GM19468 (cell line): ENCODE results near the gene PHTF2.
"Not testable (repeated sequence)": the region's sequence is repeated elsewhere in the genome, so short reads cannot be mapped to it uniquely, and the experiment has no call there.

Experiments used
- ATAC-seq: cut with Tn5 transposase; IDR thresholded peaks from one replicate; pipeline ENCODE4 v1.9.1; 2021; ENCODE audit warnings: mild to moderate bottlenecking, moderate library complexity, moderate number of reproducible peaks; ENCODE audit not compliant: unreplicated experiment; ENCODE audit errors: extremely low read depth

Gene PHTF2

DNA sequence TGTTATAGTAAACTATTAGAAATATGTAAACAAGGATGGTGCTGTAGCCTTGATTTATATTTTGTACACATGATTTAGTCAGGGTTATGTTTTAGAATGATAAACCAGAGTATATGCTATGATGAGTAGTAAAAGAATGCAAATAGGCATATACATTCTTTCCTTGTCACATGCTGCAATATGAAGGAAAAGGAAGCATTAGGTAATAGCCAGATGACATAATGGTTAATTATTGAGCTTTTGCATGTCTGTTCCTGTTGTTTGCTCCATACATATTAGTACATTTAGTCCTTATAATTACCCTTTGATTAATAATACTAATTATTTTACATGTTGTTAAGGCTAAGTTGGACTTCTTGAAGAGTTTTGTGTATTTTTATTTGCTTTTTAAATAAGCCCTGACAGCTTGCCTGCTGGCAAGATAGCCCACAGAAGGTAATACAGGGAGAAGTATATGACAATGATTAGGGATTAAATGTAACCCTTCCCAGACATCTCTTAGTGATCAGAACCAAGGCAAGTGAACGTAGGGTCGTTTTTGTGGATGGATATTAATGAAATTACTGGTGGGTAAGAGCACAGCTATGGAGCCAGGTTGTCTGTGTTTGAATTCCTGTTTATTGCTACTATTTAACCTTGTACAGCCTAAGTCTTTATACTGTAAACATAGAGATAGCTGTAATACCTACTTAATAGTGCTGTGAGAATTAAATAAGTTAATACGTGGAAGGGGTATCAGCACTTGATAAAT lies 68.4 kb downstream of the PHTF2 start:
- no peak for ATAC-seq

DNA sequence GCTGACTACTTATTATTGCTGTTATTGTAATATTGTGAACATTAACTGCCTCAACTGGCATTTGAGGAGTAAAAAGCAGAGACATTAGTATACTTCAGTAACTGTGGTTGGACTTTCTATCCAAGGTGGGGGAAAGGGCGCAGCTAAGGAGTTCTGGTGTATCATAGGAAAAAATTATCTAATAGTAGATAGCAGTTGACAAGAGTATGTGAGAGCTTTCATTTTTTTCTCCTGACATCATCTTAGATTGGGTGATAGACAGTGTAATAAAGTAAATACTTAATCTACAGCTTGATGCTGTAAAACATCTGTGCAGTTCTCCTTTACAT lies 68.9 kb downstream of the PHTF2 start:
- ATAC-seq = no peak

DNA sequence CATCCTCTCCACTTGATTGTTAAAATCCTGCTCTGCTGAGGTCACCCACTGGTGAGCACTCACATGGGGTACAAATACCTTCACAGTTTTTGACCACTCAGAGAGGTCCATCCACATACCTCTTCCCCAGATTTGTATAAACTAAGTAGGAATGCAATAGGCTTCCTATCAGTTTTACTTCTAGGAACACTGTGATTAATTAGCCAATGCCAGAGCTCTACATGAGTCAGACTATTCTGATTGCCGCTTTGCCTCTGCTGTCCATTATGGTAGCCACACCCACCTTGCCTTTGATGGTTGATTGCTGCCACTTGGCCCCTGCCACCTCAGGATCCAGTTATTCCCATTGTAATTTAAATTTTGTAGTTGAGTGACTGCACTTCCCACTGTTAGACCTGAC lies 73.7 kb downstream of the PHTF2 start:
- ATAC-seq = not testable (repeated sequence)

DNA sequence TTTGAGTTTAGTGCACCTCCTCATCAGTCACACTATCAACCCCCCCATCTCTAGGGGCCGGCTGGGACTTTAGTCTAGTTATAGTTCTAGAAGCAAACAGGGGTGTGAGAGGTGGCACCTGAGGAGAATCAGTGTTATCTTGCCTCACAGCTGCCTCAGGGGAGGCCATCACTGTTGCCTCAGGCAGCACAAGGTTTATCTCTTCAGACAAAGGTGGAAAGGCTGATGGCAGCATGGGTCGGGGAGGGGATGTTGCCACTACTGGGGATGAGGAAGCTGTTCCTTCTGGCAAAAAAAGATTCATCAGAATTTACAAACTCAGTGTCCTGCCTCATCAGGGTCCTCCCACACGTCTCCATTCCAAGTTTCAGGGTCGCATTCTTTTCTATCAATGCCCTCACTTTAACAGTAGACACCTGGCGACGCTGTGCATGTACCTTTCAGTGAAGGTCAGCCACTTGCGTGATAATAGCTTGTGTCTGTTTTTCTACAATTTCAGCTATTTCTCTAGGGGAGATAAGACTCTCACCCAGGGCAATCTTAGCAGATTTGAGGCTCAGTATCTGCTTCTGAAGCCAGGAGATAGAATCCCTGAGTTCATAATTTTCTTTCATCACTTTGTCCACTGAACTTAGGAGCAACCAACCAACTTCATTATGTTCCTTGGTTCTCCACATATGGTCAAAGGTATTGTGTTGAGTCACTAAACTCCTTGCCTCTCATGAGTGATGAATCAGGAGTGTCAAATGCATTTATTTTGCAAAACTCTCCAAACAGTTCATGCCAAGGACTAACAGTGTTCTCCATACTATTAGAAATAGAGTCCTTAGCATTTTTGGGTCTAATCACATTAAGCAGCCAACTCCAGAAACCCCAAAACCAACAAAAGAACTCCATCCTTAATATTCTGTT lies 75.1 kb downstream of the PHTF2 start:
- ATAC-seq = not testable (repeated sequence)

DNA sequence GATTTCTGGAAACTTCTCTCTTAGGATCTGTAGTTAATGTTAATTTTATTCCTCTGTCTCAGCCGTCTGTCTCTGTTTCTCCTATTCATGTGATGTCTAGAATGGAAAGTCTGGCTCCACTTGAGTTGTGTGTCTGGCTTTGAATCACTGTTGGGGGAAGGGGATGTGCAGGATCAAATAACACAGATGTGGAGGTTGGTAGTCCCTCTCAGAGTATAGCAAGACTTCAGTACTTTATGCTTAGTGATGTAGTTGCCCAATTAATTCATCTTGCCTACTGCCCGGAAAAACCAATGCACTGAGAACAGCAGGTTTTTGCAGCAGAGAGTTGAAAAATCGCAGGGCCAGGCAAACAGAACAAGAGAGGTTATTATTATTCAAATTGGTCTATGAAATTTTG lies 79.2 kb downstream of the PHTF2 start:
- no peak for ATAC-seq

DNA sequence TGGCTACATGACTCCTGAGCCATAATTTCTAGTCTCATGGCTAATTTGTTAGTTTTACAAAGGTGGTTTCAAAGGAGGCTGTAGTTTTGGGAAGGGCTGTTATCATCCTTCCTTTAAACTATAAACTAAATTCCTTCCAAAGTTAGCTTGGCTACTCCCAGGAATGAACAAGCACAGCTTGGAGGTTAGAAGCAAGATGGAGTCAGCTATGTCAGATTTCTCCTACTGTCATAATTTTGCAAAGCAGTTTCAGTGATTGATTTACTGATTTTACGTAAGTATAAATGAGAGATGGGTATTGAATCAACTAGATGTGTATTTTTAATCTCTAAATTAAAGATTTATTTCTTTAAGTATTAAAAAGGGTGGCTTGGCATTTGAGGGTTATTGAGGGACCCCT lies 79.9 kb downstream of the PHTF2 start:
- ATAC-seq = no peak

DNA sequence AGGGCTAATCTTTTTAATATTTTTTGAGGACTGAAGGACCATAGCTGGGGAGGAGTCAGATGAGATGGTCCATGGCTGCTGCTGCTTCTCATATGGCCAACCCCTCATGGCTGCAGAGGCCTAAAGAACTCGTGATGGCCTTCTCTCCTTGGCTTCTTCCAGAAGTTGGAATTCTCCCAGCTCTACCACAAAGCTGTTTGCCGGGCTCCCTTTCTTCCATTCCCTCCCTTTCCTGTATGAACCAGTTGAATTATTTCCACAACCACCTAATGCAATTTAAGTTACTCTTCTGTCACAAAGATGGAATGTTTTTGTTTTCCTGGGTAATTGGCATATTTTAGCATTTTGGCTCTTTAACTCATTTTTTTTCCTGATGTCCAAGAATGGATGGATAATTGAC lies 80.7 kb downstream of the PHTF2 start:
- ATAC-seq = no peak

DNA sequence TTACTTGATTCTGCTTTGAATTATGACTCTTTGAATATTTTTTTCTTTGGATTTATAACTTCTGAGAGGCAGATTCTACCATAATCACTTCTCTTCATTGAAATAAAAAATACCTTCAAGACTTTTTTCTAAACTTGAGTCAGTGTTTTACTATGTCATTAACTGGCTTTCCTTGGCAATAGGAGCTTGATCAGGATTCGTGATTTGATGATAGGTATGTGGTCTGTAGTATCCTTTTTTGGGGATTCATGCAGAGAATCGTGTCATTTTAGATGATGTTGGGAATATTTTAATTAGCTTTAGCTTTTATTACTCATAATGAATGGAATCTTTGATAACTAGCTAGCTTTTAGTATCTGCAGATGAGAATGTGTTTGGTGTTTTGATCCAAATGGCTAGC lies 83.3 kb downstream of the PHTF2 start:
- ATAC-seq = no peak

DNA sequence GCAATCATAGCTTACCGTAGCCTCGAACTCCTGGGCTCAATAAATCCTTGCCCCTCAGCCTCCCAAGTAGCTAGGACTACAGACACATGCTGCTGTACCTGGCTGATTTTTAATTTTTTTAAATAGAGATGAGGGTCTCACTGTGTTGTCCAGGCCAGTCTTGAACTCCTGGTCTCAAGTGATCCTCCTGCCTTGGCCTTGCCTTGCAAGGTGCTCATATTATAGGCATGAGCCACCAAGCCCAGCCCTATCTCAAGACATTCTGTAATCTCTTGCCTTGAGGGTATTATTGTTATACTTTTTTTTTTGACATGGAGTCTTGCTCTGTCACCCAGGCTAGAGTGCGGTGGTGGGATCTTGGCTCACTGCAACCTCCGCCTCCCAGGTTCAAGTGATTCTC lies 86.6 kb downstream of the PHTF2 start:
- ATAC-seq = no peak

DNA sequence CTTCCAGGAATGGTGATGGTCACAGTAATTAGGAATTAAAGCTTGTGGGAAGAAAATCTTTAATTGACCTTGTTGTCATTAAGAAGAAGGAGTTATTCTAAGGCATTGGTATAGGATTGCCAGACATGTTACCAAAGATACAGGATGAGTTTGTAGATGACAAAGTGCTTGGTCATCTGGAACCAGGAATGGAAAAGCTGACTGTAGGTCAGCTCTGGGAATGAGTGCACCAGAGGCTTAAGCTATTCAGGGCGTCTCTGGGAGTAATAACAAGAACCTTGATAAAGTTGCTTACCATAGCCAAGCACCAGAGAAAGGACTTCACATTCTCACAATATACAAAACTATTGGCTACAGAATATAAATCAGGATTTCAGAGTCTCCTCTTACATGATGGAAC lies 89.0 kb downstream of the PHTF2 start:
- ATAC-seq = no peak

DNA sequence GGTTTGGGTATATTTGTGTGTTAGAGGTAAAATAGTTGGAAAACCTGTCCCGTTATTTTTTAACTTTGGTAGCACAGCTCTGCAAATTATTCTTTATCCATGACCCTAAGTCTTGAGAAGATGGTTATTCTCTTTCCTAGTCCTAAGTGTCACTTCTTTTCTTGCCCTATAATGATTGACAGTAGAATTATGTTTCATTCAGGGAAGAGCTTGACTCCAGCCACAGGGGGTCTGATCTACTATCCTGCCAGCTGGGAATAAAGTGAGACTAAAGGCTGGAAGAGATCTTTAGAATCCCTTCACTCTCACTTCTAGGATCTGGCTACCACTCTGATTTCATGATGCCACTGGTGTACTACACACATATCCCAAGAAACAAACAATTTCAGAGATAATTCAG lies 90.4 kb downstream of the PHTF2 start:
- ATAC-seq = no peak

DNA sequence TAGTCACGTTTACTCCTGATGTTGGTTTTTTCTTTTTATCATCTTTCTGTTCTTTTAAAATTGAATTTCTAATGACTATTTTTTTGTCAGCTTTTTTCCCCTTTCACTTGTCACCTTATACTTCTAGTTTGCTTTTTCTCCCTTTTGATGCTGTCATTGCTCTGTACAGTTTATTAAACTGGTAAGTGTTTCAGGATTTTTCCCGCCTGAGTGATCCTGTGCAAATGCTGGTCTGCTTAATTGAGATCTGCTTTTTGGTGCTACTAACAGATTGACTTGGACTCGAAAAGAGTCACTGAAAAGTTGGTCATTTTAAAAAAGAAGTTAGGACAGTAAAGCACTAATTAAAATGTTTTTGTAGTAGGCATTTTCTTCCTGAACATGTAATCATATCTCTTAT lies 95.2 kb downstream of the PHTF2 start:
- no peak for ATAC-seq

DNA sequence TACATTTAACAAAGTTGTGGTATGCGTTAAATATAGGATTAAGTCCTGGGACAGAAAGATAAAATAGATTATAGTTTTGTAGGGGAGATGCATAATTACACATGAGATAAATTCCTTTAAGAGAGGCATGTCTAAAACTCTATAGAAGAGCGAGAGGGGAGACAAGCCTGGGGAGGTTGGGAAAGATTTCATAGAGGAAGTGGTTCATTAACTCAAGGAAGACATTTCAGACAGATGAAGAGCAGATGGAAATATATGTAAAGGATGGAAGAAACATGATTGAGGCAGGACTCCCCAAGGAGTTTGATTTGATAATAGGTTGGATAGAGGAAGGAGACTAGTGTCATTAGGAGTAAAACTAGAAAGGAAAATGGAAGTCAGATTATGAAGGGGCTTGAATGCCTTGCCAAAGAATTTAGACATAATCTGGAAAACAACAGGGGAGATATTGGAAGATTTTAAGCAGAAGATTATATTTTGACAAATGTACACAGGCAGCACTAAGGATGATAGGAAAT lies 96.1 kb downstream of the PHTF2 start:
- ATAC-seq = no peak

DNA sequence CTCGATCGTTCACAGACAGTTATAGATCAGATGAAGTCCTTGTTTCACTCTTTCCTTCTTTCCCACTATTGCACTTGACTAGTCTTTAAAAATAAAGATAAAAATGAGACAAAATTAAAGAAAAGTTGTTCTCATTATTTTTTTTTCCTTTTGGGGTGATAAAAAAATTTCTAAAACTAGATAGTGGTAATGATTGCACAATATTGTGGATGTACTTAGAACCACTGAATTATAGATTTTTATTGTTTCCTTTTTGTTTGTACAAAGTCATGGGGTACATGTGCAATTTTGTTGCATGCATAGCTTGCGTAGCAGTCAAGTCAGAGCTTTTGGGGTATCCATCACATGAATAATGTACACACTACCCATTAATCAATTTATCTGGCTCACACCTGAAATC lies 97.3 kb downstream of the PHTF2 start:
- ATAC-seq = no peak

DNA sequence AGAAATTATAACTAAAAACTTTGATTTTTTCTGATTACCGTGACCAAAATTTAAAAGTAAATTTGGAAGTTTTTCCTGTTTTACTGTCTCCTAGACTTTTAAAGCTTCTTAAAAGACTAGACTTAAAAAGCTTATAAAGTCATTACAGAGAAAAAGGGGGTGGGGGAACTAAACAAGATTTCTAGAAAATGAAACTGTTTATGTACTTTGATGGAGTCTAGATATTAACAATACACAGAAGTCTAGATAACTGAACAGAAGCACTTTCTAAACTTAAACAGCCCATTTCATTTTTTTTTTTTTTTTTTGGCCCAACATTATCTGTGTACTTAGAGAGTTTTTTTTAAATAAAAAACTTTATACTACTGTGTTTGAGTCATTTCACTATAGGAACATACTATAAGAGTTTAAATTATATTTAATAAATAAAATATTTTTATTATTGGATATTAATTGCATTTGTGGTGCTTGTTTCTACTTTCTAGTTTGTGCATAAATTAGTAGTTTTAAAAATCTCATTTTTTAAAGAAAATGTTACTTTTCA lies 98.5 kb downstream of the PHTF2 start:
- ATAC-seq = no peak

DNA sequence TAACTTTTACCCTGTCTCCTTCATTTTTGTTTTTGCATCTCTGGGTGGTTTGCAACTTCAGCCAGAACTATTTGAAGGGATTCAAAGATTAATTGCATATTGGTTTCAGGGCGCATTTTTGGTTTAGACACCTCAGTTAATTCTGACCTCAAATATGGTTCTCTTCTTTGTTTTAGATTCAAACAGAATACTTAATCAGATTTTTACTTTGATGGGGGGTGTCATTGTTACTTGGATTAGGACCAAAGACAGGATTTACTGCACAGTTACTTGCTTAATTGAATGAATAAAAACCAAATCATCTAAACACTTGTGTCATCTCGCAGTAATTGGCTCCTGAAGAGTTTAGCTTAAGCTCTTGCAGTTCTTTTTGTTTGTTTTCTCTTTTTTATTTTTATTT lies 100.9 kb downstream of the PHTF2 start:
- no peak for ATAC-seq

DNA sequence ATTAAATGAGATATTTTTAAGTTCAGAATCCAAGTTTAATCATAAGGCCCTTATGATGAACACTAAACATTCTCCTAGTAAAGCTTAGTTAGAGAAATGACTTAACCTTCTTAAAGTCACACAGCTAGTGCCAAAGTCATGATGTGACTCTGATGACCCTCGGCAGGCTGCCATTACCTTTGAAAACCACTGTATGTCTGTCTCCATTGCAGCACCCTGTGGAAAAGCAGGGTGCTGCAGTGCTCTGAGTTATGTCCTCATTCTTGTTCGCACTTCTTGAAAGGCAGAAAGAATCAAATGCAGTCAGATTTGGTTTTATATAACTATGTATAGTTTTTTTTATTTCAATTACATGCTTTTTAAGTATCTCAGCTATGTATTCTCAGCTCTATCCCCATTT lies 105.0 kb downstream of the PHTF2 start:
- no peak for ATAC-seq

DNA sequence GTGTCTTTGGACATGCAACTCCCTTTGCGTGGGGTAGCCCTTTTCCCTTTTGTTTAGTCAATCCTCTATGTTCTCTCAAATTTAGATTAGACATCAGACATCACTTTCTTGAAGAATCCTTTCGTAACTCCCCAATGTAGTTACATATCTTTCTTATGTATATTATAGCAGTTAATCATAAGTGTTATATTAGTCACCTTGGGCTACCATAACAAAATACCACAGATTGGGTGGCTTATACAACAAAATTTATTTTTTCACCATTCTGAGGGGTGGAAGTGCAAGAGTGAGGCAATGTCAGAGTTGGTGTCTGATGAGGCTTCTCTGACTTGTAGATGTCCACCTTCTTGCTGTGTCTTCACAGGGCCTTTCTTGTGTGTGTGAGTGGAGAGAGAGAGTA lies 105.7 kb downstream of the PHTF2 start:
- no peak for ATAC-seq

DNA sequence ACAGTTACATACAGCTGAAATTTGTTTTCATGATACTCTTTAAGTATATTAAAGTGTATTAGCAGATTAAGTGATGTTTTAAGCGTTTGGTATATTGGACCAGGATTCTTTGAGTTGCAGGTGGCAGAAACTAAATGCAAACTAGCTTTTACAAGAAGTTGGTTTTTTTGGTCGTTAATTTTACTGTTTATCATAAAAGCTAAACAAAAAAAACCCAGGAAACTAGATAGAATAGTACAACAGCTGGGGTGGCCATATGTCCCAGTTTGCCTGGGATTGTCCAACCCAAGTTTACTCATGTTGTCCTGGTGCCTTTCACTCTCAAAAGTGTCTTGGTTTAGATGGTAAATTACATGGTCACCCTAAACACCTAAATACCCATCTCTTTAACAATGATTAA lies 108.7 kb downstream of the PHTF2 start:
- ATAC-seq = no peak

DNA sequence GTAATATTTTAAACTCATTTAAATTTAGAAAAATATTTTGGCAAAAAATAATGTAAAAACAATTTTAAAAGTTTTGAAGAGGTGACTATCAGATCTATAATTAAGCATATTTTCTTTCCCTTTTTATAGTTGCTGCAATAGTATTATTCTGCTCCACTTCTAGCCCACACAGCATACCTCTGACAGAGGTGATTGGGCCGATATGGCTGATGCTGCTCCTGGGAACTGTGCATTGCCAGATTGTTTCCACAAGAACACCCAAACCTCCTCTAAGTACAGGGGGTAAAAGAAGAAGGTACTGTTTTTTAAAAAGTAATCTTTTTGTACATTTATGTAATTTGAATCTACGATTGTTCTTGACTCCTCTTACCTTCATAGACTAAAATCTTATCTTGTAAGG lies 110.1 kb downstream of the PHTF2 start:
- ATAC-seq = no peak

DNA sequence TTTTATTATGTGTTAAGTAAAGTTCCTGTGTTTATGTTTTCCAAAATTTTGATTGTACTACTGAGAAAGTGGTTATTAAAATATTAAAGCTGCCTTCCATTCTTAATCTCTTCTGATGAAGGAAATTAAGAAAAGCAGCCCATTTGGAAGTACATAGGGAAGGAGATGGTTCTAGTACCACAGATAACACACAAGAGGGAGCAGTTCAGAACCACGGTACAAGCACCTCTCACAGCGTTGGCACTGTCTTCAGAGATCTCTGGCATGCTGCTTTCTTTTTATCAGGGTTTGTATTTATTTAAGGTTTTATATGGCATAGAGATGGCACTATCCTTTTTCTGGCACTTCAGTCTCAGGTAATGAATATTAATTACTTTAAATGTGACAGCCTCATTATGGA lies 111.6 kb downstream of the PHTF2 start:
- ATAC-seq = no peak
